ENCODE data around the gene NSG1. TPM values are rescaled to one million over a fixed set of nuclear protein-coding genes. Genes with fewer than 3 reads are reported as not detected.

NSG1 gene
- total and polyA plus RNA-seq, 4 donors: 0.39 to 22.4 (median 1.6) TPM

GRCh38 chr4:4361883-4362282 lies 25.0 kb upstream of the NSG1 start:
- TF ChIP-seq CTCF (IDR thresholded peaks at IDR 0.05; ENCODE audit: control extremely low read depth, extremely low read depth): no peak
- DNase-seq (no peak), ATAC-seq (ENCODE audit: insufficient read depth, low FRiP score) (no peak)
- H3K9me3 ChIP-seq (ENCODE audit: control insufficient read depth in 4 of 4, insufficient read depth in 3 of 4, low read length in 3 of 4): peaks cover 0 to 7% (median 0%) of the 10 kb centered on the region in 4 donors
- no peak overlapping the region for H3K4me3 ChIP-seq
- peaks cover 0 to 2% (median 0%) of the 10 kb centered on the region in 3 donors for H3K27me3 ChIP-seq (ENCODE audit: control insufficient read depth in 3 of 3, insufficient read depth in 3 of 3, low read length in 2 of 3)
- no peaks in the 10 kb centered on the region for H3K36me3 ChIP-seq (ENCODE audit: control insufficient read depth in 4 of 4, insufficient read depth in 4 of 4, low read length in 4 of 4)
- no peaks in the 10 kb centered on the region for H3K4me1 ChIP-seq (ENCODE audit: control insufficient read depth in 5 of 5, insufficient read depth in 5 of 5, low read length in 5 of 5)
- 84 to 88% methylated on average over 8 of the region's 8 CpGs for WGBS, 2 donors
- H3K27ac ChIP-seq (ENCODE audit: low read depth in 1 of 2, low read length in 1 of 2): no peak overlapping the region
- no peak overlapping the region for H3K9ac ChIP-seq (ENCODE audit: insufficient read depth in 1 of 2, low read length in 2 of 2)

GRCh38 chr4:4362991-4363697 lies 23.8 kb upstream of the NSG1 start:
- no peaks in the 10 kb centered on the region for H3K36me3 ChIP-seq (ENCODE audit: control insufficient read depth in 4 of 4, insufficient read depth in 4 of 4, low read length in 4 of 4)
- no peak overlapping the region for H3K9ac ChIP-seq (ENCODE audit: insufficient read depth in 1 of 2, low read length in 2 of 2)
- 80 to 85% methylated on average over 16 of the region's 16 CpGs for WGBS, 2 donors
- DNase-seq (no peak), ATAC-seq (ENCODE audit: insufficient read depth, low FRiP score) (no peak)
- H3K9me3 ChIP-seq (ENCODE audit: control insufficient read depth in 4 of 4, insufficient read depth in 3 of 4, low read length in 3 of 4): peaks cover 0 to 7% (median 0%) of the 10 kb centered on the region in 4 donors
- H3K27ac ChIP-seq (ENCODE audit: low read depth in 1 of 2, low read length in 1 of 2): no peak overlapping the region
- no peak overlapping the region for H3K4me3 ChIP-seq
- TF ChIP-seq CTCF (IDR thresholded peaks at IDR 0.05; ENCODE audit: control extremely low read depth, extremely low read depth): no peak
- H3K27me3 ChIP-seq (ENCODE audit: control insufficient read depth in 3 of 3, insufficient read depth in 3 of 3, low read length in 2 of 3): peaks cover 0 to under 1% (median 0%) of the 10 kb centered on the region in 3 donors
- no peaks in the 10 kb centered on the region for H3K4me1 ChIP-seq (ENCODE audit: control insufficient read depth in 5 of 5, insufficient read depth in 5 of 5, low read length in 5 of 5)

GRCh38 chr4:4364061-4364460 lies 22.8 kb upstream of the NSG1 start:
- H3K4me3 ChIP-seq: no peak overlapping the region
- DNase-seq (no peak), ATAC-seq (ENCODE audit: insufficient read depth, low FRiP score) (no peak)
- H3K27me3 ChIP-seq (ENCODE audit: control insufficient read depth in 3 of 3, insufficient read depth in 3 of 3, low read length in 2 of 3): no peaks in the 10 kb centered on the region
- H3K9ac ChIP-seq (ENCODE audit: insufficient read depth in 1 of 2, low read length in 2 of 2): no peak overlapping the region
- 80% methylated on average over 3 of the region's 3 CpGs for WGBS, 2 donors
- no peaks in the 10 kb centered on the region for H3K36me3 ChIP-seq (ENCODE audit: control insufficient read depth in 4 of 4, insufficient read depth in 4 of 4, low read length in 4 of 4)
- H3K9me3 ChIP-seq (ENCODE audit: control insufficient read depth in 4 of 4, insufficient read depth in 3 of 4, low read length in 3 of 4): peaks cover 0 to 7% (median 0%) of the 10 kb centered on the region in 4 donors
- TF ChIP-seq CTCF (IDR thresholded peaks at IDR 0.05; ENCODE audit: control extremely low read depth, extremely low read depth): no peak
- no peak overlapping the region for H3K27ac ChIP-seq (ENCODE audit: low read depth in 1 of 2, low read length in 1 of 2)
- H3K4me1 ChIP-seq (ENCODE audit: control insufficient read depth in 5 of 5, insufficient read depth in 5 of 5, low read length in 5 of 5): no peaks in the 10 kb centered on the region

Measured in lung (tissue), 12 donors.